COLO829 (cell line): Measurements from ENCODE around the gene SEC24A.
A peak's percentile ranks its signal among the peaks of the same experiment; 100 is the strongest.
"Not testable (repeated sequence)": the region's sequence is repeated elsewhere in the genome, so short reads cannot be mapped to it uniquely, and the experiment has no call there.

Source experiments
- DNase-seq: peaks from one replicate; pipeline ENCODE4 v3.0.0; 2012; ENCODE audit warnings: low spot score

Gene SEC24A

GRCh38 chr5:134650660-134651059 lies 2.1 kb downstream of the SEC24A start:
- DNase-seq = not testable (repeated sequence)

GRCh38 chr5:134651531-134651930 lies 2.9 kb downstream of the SEC24A start:
- no peak for DNase-seq

DNA sequence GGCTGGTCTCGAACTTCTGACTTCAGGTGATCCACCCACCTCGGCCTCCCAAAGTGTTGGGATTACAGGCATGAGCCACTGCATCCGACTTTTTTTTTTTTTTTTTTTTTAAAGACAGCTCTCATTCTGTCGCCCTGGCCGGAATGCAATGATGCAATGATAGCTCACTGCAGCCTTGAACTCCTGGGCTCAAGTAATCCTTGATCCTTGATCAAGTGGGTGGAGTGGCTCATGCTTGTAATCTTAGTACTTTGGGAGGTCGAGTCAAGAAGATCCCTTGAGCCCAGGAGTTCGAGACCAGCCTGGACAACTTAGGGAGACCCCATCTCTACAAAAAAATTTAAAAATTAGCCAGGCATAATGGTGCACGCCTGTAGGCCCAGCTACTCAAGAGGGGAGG lies 8.1 kb downstream of the SEC24A start:
- no peak for DNase-seq

GRCh38 chr5:134659456-134659855 lies 10.9 kb downstream of the SEC24A start:
- DNase-seq = no peak

DNA sequence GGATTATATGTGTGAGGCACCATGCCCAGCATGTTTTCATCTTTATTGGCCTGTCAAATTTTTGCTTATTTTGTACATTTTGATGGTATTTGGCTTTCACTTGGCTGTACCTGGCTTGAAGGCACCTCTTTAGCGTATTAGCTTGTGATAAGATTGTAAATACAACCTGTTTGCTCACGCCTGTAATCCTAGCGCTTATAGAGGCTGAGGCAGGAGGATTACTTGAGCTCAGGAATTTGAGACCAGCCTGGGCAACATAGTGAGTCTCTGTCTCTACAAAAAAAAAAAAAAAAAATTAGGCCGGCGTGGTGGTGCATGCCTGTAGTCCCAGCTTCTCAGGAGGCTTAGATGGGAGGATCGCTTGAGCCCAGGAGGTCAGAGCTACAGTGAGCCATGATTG lies 11.3 kb downstream of the SEC24A start:
- no peak for DNase-seq

DNA sequence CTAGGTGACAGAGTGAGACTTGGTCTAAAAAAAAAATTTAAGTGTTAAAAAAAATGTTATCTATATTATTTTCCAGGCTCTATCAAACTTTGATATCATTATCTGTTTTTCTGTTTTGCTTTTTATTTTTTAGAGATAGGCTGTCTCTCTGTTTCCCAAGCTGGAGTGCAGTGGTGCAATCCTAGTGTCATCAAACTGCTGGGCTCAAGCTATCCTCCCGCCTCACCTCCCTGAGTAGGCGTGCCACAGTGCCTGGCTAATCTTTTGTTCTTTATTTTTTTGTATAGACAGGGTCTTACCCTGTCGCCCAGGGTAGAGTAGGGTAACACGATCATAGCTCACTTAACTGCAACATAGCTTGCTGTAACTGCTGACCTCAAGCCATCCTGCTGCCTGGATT lies 14.4 kb downstream of the SEC24A start:
- no peak for DNase-seq

DNA sequence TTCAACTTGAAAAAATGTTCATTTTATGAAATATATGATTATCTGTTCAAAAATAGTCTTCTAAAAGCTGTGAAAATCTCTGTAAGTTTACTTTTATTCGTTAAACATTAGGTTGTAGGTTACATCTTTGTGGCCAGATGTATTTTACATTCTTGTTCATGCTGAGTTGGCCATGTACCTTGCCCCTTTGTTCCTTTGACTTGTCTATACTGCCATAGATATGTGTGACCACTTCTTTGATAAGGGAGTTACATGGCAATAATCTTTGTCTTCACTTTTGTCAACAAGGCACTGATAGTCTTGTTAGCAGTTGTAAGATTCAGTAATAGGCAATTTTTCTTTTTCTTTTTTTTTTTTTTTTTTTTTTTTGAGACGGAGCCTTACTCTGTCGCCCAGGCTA lies 15.9 kb downstream of the SEC24A start:
- DNase-seq = no peak

DNA sequence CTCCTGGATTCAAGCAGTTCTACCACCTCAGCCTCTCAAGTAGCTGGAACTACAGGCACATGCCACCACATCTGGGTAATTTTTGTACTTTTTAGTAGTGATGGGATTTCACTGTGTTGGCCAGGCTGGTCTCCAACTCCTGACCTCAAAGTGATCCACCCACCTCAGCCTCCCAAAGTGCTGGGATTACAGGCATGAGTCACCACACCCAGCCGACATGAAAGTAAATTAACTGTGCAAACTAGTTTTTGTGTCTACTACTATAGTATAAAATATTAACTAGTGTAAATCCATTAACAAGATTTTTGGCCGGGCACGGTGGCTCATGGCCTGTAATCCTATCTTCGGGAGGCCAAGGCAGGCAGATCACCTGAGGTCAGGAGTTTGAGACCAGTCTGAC lies 25.0 kb downstream of the SEC24A start:
- not testable (repeated sequence) for DNase-seq

- DNase-seq = not testable (repeated sequence)
Observed at GRCh38 chr5:134677357-134677756, 28.8 kb downstream of the SEC24A start.

GRCh38 chr5:134690144-134690543 lies 41.6 kb downstream of the SEC24A start:
- DNase-seq = not testable (repeated sequence)

GRCh38 chr5:134692722-134693121 lies 44.1 kb downstream of the SEC24A start:
- DNase-seq = no peak

DNA sequence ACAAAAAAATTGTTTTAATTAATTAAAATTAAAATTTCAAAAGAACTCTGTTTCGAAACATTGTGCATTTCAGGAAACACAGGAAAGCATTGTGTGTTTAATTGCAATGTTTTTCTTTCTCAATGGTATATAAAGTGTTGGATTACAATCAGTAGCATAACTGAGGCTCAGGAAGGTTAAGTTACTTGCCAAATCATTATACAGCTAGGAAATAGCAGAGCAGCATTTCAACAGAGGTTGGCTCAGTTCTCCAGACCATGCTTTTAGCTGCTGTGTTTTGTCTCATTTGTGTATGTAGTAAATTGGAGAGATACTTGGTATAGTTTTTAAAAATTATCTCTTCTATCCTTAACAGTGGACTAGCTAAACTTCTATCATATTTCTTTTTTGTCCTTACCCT lies 59.7 kb downstream of the SEC24A start:
- DNase-seq = no peak

- no peak for DNase-seq
Observed at GRCh38 chr5:134714120-134714519, 65.5 kb downstream of the SEC24A start.

GRCh38 chr5:134714541-134714940 lies 66.0 kb downstream of the SEC24A start:
- no peak for DNase-seq

GRCh38 chr5:134715466-134715865 lies 66.9 kb downstream of the SEC24A start:
- not testable (repeated sequence) for DNase-seq

GRCh38 chr5:134724872-134725271 lies 76.3 kb downstream of the SEC24A start:
- DNase-seq = no peak

- no peak for DNase-seq
Observed at GRCh38 chr5:134732819-134733218, 84.2 kb downstream of the SEC24A start.

DNA sequence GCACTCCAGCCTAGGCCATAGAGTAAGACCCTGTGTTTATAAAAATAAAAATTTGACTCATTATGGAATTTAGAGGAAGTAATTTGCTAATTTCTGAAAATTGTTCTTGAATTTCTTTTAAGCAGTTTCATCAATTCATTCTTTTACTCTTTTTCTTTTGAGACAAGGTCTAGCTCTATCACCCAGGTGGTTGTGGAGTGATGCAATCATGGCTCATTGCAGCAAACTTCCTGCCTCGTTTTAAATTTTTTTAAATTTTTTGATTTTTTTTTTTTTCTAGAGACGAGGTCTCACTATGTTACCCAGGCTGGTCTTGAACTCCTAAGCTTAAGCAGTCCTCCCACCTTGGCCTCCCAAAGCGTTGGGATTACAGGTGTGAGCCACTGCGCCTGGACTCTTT lies 86.7 kb downstream of the SEC24A start:
- no peak for DNase-seq

DNA sequence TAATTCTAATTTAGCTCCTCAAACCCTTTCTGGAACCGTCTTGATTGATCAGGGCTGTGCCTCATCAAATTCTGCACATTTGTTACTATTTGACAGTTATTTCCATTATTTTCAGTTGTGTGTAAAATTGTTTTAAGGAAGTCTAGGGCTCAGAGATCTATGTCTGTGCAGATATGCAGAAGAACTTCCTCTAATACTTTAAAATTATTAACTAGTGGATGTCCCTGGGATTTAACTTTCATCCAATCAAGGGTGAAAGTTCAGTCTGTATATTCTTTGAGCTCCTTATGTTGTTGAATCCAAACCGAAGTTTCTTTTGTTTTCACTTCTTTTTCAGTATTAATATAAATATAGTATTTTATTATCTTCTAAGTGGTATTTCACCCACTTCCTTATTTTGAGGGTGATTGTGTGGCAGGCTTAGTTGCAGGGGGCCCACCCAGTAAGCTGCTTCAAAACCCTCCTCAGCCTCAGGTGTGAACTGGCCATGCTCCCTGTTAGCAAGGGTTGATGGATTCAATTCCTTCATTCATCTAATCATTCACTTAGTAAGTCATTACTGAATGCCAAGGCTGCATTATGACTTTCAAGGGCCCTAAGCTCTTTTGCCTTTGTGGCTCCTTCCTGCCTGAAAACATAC lies 87.7 kb downstream of the SEC24A start:
- DNase-seq = no peak

GRCh38 chr5:134738133-134738962 lies 89.8 kb downstream of the SEC24A start, which contains the start of gene CAMLG:
TSS of gene CAMLG (plus strand) at chr5:134738548. CDS start at chr5:134738621, 73 bp downstream.
- DNase-seq = peak; percentile 70

DNA sequence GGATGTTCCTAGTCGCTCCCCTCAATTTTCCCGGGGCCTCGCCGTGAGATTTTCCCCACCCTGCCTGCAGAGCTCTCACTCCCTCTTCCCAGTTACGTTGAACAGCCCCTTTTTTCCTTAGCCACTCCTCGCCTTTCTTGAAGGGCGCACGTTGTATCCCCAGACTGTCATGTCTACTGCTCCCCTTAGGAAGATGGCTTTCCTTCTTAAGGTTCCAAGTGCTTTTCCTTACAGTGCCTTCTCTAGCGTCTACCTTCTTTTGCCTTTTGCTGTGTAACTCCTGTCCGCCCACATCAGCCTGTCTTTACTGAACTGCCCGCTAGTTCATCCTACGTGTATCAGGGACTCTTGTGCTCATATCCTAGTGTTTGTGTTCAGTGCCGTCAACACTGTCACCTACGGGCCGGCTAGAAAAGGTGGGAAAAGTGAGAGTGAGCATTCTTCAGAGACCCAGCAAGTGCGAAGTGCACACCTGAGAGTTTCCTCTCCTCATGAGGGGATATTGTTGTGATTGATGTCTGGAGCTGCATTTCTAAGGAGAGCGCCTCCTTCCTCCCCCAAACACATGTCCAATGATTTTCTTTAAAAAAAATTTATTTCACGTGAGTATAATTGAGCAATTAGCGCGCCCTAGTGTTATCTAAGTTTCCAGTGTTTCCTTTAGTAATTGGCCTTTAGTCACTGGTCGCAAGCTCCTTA lies 90.5 kb downstream of the SEC24A start:
- peak; percentile 28 for DNase-seq

DNA sequence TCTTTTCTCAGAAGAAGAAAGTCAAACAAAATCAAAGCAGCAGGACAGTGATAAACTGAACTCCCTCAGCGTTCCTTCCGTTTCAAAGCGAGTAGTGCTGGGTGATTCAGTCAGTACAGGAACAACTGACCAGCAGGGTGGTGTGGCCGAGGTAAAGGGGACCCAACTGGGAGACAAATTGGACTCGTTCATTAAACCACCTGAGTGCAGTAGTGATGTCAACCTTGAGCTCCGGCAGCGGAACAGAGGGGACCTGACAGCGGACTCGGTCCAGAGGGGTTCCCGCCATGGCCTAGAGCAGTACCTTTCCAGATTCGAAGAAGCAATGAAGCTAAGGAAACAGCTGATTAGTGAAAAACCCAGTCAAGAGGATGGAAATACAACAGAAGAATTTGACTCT lies 92.5 kb downstream of the SEC24A start:
- DNase-seq = no peak

DNA sequence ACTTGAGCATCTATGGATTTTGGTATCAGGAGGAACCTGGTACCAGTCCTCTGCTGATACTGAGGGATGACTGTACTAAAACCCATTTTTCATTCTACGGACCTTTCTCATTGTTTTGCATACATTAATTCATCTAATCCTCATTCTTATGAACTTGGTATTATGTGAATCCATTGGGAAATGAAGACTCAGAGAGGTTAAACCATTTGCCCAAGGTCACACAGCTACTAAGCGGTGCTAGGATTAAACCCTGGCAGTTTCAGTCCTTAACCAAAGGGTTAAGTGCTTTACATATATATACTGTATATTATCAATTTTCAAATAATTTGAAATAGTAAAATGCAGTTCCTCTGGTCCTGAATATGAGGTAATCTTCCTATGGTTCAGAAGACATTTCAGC lies 93.5 kb downstream of the SEC24A start:
- DNase-seq = no peak
